ENCODE measurements around the gene TBP. TPM values are rescaled to one million over a fixed set of nuclear protein-coding genes. Genes with fewer than 3 reads are reported as not detected.

Gene TBP
- total and polyA plus RNA-seq, 2 of the 13 experiments (the other 11 are each of a cell fraction or from before 2014, with no cell fraction given) = 21.7 to 28.1 TPM

GRCh38 chr6:170553534-170554012 lies 596 bp upstream of the TBP start (continued):
- 0 out of 2 replicates have a peak, but pooled peaks have one; percentile 46 for TF ChIP-seq KIAA2018 (CRISPR knock-in tag; IDR thresholded peaks at IDR 0.05; ENCODE audit: borderline replicate concordance)
- TF ChIP-seq ZSCAN29 (CRISPR knock-in tag; conservative IDR thresholded peaks at IDR 0.05) = peak; percentile 14; the same call in 1 of the 2 replicates
- TF ChIP-seq PBX2 (CRISPR knock-in tag; IDR thresholded peaks at IDR 0.05) = peak; percentile 36; the same call in 1 of the 2 replicates
- TF ChIP-seq ZNF333 (CRISPR knock-in tag; IDR thresholded peaks at IDR 0.05; ENCODE audit: borderline replicate concordance) = 0 out of 2 replicates have a peak, but pooled peaks have one; percentile 18
- TF ChIP-seq ZNF343 (CRISPR knock-in tag; IDR thresholded peaks at IDR 0.05) = 0 out of 2 replicates have a peak, but pooled peaks have one; percentile 24
- peak; percentile 21; the same call in 1 of the 2 replicates for TF ChIP-seq CHD4 (IDR thresholded peaks at IDR 0.05; ENCODE audit: borderline replicate concordance, low read length)
- TF ChIP-seq FOXA1 (IDR thresholded peaks at IDR 0.05) = no peak
- TF ChIP-seq FOXA1 (CRISPR knock-in tag; IDR thresholded peaks at IDR 0.05) = 0 out of 2 replicates have a peak, but pooled peaks have one; percentile 8
- 0 out of 2 replicates have a peak, but pooled peaks have one; percentile 11 for TF ChIP-seq ZNF431 (CRISPR knock-in tag; IDR thresholded peaks at IDR 0.05; ENCODE audit: borderline replicate concordance, low read depth)
- TF ChIP-seq SNAPC4 (CRISPR knock-in tag; IDR thresholded peaks at IDR 0.05) = 0 out of 2 replicates have a peak, but pooled peaks have one; percentile 5
- 0 out of 2 replicates have a peak, but pooled peaks have one; percentile 17 for TF ChIP-seq HINFP (CRISPR knock-in tag; IDR thresholded peaks at IDR 0.05; ENCODE audit: low read depth)
- TF ChIP-seq ZNF337 (CRISPR knock-in tag; IDR thresholded peaks at IDR 0.05; ENCODE audit: borderline replicate concordance, low read depth) = 0 out of 2 replicates have a peak, but pooled peaks have one; percentile 7
- TF ChIP-seq TGIF2 (CRISPR knock-in tag; IDR thresholded peaks at IDR 0.05) = 0 out of 2 replicates have a peak, but pooled peaks have one; percentile 12

All from HepG2 (cell line).